Central memory CD8-positive, alpha-beta T cell (primary cell): ENCODE data around the gene FZD10.

Experiments
- ATAC-seq: fragments of 150-1000 bp; cut with Tn5 transposase; replicated peaks from 2 replicates; pipeline ENCODE4 v1.10.0; 2022; ENCODE audit warnings: mild to moderate bottlenecking, moderate FRiP score, moderate number of reproducible peaks; ENCODE audit not compliant: poor library complexity, severe bottlenecking; ENCODE audit errors: extremely low read depth
- DNase-seq, 2 donors: peaks; one replicate each; pipeline ENCODE4 v3.0.0; 2021; ENCODE audit warnings: low spot score in 2 of 2
- H3K27ac Mint-ChIP-seq: one replicate; pipeline ENCODE4 v1.8.0; 2022; ENCODE audit warnings: low read depth, mild to moderate bottlenecking, moderate library complexity, mixed read lengths
- H3K27me3 Mint-ChIP-seq: one replicate; pipeline ENCODE4 v1.8.0; 2022; ENCODE audit warnings: mixed read lengths
- H3K36me3 Mint-ChIP-seq: one replicate; pipeline ENCODE4 v1.8.0; 2022; ENCODE audit warnings: mild to moderate bottlenecking, moderate library complexity, mixed read lengths; ENCODE audit not compliant: insufficient read depth
- H3K4me1 Mint-ChIP-seq: one replicate; pipeline ENCODE4 v1.8.0; 2022; ENCODE audit warnings: mixed read lengths
- H3K4me3 Mint-ChIP-seq: one replicate; pipeline ENCODE4 v1.8.0; 2022; ENCODE audit warnings: mild to moderate bottlenecking, moderate library complexity, mixed read lengths
- H3K9me3 Mint-ChIP-seq: one replicate; pipeline ENCODE4 v1.8.0; 2022; ENCODE audit warnings: mixed read lengths

FZD10 gene

DNA sequence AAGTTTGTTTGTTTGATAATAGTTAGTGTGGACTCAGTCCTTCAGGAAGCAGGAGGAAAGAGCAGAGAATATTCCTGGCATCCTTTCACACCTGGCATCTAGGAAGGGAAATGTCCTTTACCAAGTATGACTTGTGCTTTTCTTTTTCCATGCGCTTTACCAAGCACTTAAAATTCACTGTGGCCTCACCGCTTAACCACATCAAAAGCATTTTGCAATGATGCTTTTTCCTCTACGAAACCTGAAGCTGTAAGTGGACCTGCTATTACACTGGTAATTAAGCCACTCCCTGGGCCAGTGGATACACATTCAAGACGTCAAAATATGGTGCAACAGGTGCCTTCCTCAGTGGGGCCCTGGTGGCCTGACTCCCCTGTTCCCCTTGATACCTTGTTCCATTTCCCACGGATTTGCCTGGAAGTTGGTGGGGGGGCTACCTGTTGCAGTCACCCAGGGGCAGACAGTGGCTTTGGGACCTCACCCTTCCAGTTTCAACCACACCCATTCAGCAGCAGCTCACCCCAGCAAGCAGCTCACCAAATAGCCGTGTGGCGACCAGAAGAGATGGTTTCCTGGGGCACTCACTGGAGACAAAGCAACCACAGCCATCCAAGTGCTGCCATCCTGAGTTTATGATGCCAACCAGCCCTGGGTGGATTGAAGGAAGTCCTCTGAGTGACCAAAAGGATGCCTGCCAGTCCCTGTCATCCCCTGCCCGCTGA lies 14.2 kb upstream of the FZD10 start:
- no peak for ATAC-seq
- no peaks in the 10 kb centered on the region for H3K9me3 Mint-ChIP-seq
- peaks cover 4% of the 10 kb centered on the region for H3K27me3 Mint-ChIP-seq
- no peaks in the 10 kb centered on the region for H3K36me3 Mint-ChIP-seq
- no peak overlapping the region for H3K4me3 Mint-ChIP-seq
- no peaks in the 10 kb centered on the region for H3K4me1 Mint-ChIP-seq
- no peak overlapping the region for H3K27ac Mint-ChIP-seq
- DNase-seq = no peak

DNA sequence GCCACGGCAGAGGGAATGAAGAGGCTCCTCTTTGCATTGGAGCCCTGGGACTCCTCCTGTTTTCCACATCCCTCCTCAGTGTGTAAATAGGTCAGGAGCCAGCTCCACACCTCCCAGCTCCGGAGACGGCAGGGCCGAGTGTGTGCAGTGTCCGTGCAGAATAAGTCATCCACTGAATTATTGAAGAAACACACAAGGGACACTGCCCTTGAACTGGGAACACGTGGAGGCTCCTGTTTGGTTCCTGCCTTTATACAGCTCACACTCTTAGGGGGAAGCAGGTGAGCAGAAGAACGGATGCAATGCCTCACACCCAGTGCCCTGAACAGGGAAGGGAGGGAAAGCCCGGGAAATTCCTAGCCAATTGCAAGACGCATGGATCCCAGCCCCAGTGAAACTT lies 10.4 kb upstream of the FZD10 start:
- Mint-ChIP-seq H3K27me3 (peaks cover 34% of the 10 kb centered on the region), H3K9me3 (no peaks in the 10 kb centered on the region), H3K27ac (no peak overlapping the region), H3K4me1 (no peaks in the 10 kb centered on the region), H3K4me3 (no peak overlapping the region), H3K36me3 (no peaks in the 10 kb centered on the region)
- ATAC-seq = no peak
- no peak for DNase-seq

DNA sequence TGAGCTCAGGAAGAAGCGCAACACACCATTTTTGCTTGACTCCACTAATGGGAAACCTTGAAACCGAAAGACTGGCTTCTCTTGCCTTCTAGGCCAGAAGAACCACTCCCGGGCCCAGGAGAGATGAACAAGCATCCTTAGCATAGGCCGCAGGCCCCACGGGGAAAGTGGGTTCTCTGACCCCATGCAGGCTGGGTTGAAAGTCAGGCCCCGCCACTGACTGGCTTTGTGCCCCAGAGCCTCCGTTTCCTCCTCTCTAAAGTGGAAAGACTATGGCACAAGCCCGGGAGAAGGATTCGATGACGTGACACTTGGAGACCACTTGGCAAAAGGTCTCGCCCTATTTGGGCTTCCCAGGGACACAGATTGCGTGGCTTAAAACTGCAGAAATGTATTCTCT lies 9.9 kb upstream of the FZD10 start:
- DNase-seq (no peak), ATAC-seq (no peak)
- Mint-ChIP-seq H3K9me3 (no peaks in the 10 kb centered on the region), H3K27ac (no peak overlapping the region), H3K4me3 (no peak overlapping the region), H3K4me1 (no peaks in the 10 kb centered on the region), H3K36me3 (no peaks in the 10 kb centered on the region), H3K27me3 (peaks cover 34% of the 10 kb centered on the region)

DNA sequence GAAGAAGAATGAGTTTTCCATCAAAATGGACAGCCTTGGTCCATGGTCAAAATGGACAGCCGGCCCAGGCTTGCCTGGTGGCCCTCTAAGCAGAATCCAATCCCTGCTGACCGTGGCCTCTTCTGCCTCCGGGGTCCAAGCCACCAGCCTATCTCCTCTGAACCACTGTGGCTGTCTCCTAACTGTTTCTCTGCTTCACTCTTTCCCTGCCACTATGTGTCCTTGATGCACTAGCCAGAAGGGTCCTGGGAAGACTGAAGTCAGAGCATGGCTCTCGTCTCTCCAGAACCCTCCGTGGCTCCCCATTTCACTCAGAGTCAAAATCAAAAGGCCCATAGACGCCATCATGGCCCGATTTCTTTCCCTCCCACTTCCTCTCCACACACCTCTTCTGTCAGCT lies 8.5 kb upstream of the FZD10 start:
- H3K27ac Mint-ChIP-seq = no peak overlapping the region
- no peak for DNase-seq
- no peak for ATAC-seq
- no peaks in the 10 kb centered on the region for H3K36me3 Mint-ChIP-seq
- H3K9me3 Mint-ChIP-seq = no peaks in the 10 kb centered on the region
- H3K4me1 Mint-ChIP-seq = no peaks in the 10 kb centered on the region
- H3K27me3 Mint-ChIP-seq = peaks cover 34% of the 10 kb centered on the region
- H3K4me3 Mint-ChIP-seq = no peak overlapping the region

DNA sequence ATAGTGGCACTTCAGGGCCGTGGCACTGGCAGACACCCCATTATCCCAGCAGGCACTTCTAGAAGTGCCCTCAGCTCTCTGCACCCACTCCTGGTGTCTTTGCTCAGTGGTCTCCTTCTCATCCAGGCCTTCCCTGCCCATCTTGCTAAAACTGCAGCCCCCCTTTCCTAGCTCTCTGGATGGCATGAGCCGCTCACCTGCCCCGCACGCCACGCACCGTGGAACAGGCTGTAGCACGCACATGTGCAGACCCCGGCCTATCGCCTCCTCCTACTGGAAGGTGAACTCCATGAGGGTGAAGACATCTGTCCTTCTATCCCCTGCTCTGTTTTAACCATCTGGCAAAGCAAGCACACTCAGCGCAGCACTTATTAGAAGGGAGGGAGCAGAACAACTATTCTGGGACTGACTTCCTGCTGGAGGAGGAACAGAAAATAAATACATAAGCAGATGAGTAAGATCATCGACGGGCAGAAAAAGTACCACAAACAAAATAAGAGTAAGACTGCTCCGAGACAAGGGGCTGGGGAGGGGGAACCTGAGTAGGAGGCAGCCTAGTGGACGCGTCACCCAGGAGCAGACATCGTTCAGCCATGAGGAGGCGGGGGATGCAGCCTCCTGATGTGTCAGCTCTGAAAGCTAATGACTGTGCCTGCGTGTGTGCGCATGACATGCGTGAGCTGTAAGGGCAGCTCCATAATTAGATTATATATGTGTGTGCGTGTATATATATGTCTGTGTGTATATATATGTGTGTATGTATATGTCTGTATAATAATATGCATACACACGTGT lies 7.8 kb upstream of the FZD10 start:
- H3K4me1 Mint-ChIP-seq = no peaks in the 10 kb centered on the region
- ATAC-seq = no peak
- no peak overlapping the region for H3K27ac Mint-ChIP-seq

DNA sequence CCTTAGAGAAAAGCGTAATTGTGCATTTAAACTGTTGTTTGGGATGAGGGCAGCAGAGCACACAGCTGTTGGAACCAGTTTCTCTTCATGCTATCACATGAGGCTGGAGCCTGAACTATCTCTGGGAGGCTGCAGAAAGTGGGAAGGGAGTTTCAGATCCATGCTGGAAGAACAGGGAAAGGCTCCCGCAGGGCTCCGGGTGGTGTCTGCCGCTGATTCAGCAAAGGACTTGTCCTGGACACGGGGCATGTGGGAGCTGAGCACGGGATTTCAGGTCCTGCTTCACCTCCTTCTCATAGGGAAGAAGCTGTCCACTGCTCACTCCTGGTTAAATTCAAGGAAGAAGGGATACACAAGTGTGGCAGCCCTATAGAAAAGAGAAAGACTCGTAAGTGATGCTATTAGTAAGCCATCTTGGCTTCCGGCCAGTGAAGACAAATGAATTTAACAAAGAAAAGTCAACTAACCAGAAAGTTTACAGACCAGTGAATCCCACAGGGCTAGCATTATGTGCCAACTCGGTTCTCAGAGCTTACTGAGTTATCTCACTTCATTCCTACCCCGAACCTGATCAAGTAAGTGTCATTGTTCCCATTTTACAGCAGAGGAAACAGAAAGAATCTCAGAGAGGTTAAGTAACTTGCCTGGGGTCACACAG lies 6.7 kb upstream of the FZD10 start:
- no peaks in the 10 kb centered on the region for H3K4me1 Mint-ChIP-seq
- H3K4me3 Mint-ChIP-seq = no peak overlapping the region
- H3K27me3 Mint-ChIP-seq = peaks cover 34% of the 10 kb centered on the region
- DNase-seq (no peak), ATAC-seq (no peak)
- no peaks in the 10 kb centered on the region for H3K9me3 Mint-ChIP-seq
- H3K27ac Mint-ChIP-seq = no peak overlapping the region
- no peaks in the 10 kb centered on the region for H3K36me3 Mint-ChIP-seq

More for the DNA sequence above, 7.8 kb upstream of the FZD10 start:
- no peaks in the 10 kb centered on the region for H3K36me3 Mint-ChIP-seq
- H3K27me3 Mint-ChIP-seq = peaks cover 34% of the 10 kb centered on the region
- H3K9me3 Mint-ChIP-seq = no peaks in the 10 kb centered on the region
- no peak for DNase-seq
- H3K4me3 Mint-ChIP-seq = no peak overlapping the region

DNA sequence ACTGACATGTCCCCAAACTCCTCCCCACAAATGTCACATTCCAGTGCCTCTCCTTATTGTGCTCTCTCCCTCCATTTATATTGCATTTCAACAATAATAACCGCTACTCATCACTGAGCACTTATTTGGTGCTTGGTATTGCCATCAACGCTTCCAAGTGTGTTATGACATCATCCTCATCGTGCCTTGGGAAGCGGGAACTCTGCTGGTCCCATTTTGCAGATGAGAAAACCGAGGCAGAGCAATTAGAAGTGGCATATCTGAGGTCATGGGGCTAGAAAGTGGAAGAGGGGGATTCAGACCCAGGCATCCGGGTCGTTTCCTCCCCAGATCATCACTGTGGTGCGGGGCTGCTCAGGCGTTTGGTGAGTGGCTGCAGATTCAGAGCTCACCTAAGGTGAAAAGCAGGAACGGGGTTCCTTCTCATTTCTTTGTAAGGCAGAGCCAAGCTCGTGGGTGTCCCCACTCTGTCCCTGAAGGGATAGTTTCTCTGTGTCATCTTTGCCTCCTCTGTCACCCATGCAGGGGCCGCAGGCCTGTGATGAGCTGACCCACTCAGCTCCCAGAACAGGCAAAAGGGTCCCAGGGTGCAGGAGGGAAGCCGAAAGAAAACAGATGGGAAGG lies 5.5 kb upstream of the FZD10 start:
- H3K36me3 Mint-ChIP-seq = no peaks in the 10 kb centered on the region
- no peak overlapping the region for H3K4me3 Mint-ChIP-seq
- H3K27me3 Mint-ChIP-seq = peaks cover 34% of the 10 kb centered on the region
- no peak overlapping the region for H3K27ac Mint-ChIP-seq
- DNase-seq (no peak), ATAC-seq (no peak)
- H3K9me3 Mint-ChIP-seq = no peaks in the 10 kb centered on the region
- H3K4me1 Mint-ChIP-seq = no peaks in the 10 kb centered on the region

DNA sequence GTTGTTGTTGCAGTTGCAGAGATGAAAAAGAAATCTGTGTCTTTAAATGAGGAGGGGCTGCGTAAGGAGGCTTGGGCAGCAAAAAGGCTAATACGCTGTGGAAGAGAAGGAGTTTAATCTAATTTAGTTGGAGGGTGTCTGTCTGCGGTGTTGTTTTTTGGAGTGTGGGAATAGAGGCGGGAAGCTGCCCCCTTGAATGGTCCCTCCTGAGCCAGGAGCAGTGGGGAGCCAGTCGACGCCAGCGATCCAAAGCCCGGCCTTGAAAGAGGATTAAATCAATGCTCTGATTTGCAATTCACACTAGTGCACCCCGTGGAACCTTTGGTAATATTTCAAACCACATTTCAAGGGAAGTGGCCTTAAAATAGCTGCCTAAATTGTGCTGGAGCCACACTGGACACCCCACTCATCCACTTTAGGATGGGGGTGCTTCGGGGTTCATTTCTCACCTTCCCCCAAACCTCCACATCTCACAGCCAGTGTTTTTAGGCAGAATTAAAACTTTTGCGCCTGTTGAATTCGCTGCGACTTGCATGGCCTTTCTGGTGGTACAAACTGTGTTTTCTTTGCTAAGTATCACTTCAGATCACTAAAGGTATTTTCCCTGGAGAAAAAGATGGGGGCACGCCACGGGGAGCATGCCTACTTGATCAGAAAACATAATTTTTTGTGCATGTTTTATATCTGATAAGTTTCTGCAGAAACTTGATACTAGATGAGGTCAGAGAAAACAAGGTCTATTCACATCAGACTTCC lies 4.1 kb upstream of the FZD10 start:
- ATAC-seq (no peak), DNase-seq (no peak)
- Mint-ChIP-seq H3K9me3 (no peaks in the 10 kb centered on the region), H3K36me3 (no peaks in the 10 kb centered on the region), H3K4me1 (no peaks in the 10 kb centered on the region), H3K27ac (no peak overlapping the region), H3K27me3 (peaks cover 33% of the 10 kb centered on the region), H3K4me3 (no peak overlapping the region)

DNA sequence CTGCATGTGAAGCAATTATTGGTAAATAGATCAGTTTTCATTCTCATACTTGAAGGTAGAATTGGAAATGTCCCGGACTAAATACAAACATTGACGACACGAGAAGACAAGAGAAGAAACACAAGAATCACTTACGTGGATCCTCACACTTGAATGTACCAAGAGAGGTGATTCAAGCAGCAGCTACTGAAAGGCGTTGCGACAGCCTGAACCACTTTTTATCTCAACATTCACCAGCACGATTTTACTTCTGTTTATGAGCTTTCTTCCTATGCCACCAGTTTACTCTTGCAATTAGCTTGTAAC lies 3.6 kb upstream of the FZD10 start:
- Mint-ChIP-seq H3K27me3 (peaks cover 35% of the 10 kb centered on the region), H3K36me3 (no peaks in the 10 kb centered on the region), H3K4me1 (no peaks in the 10 kb centered on the region), H3K9me3 (no peaks in the 10 kb centered on the region), H3K4me3 (no peak overlapping the region), H3K27ac (no peak overlapping the region)
- DNase-seq = no peak
- no peak for ATAC-seq

DNA sequence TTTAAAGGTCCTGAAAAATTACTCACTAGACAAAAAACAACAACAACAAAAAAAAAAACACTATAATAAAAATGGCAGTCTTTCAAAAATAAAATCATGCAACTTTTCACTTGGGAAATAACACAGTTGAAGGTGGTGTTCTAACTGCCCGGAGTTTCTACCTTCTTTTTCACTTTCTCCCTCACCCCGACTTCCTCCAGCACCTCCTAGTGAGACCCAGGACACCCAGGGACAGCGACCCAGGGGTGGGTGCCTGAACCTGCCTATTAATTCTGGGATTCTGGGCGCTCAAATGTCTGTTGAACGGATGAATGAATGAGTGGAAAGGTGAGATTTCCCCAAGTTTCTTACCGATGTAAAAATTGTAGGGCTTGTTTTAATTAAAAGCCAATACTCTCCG lies 2.0 kb upstream of the FZD10 start:
- H3K27me3 Mint-ChIP-seq = peaks cover 25% of the 10 kb centered on the region
- no peaks in the 10 kb centered on the region for H3K36me3 Mint-ChIP-seq
- DNase-seq (no peak), ATAC-seq (no peak)
- H3K4me1 Mint-ChIP-seq = no peaks in the 10 kb centered on the region
- H3K27ac Mint-ChIP-seq = no peak overlapping the region
- H3K9me3 Mint-ChIP-seq = no peaks in the 10 kb centered on the region
- no peak overlapping the region for H3K4me3 Mint-ChIP-seq

DNA sequence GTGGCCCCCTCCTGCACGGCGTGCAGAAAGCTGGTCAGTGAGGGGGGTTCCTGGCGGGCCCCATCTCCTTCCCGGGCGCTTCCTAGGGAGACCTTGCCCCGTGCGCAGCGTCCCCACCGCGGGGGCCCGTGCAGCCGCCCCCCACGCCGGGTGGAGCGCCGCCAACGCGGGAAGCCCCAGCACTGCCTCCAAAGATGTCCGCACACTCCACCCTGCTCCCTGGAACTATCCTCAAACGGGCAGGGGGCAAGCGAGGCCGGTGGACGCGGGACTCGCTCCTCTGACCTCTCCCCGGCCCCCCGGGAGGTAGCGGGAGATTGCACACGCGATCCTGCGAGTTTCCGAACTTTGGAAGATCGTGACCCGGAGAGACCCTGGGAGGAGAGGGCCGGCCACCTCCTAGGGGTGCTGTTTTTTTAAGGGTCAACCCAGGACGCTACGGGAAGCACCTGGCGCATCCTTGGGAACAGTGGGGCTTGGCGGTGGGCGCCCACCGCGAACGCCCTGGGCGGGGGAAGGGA lies 1.5 kb upstream of the FZD10 start:
- Mint-ChIP-seq H3K27ac (no peak overlapping the region), H3K27me3 (peaks cover 25% of the 10 kb centered on the region), H3K4me1 (no peaks in the 10 kb centered on the region), H3K4me3 (no peak overlapping the region), H3K9me3 (no peaks in the 10 kb centered on the region), H3K36me3 (no peaks in the 10 kb centered on the region)
- ATAC-seq = no peak
- DNase-seq = no peak
